Coronary artery (tissue), 2 donors: Measurements from ENCODE around the gene RPGRIP1.

Experiments used
- DNase-seq: peaks from one replicate; pipeline ENCODE4 v3.0.0-alpha.2; 2017; ENCODE audit warnings: low spot score
- H3K27ac ChIP-seq, 2 donors: fragments of 200-600 bp; sonication (generic); one replicate each; pipeline ENCODE4 v1.5.1; 2016 to 2019
- H3K4me3 ChIP-seq: fragments of 200-600 bp; sonication (generic); 2 replicates; pipeline ENCODE4 v1.5.1; 2016; ENCODE audit warnings: mild to moderate bottlenecking, moderate library complexity
- TF ChIP-seq, protein P1 (sequence below): fragments of 200-600 bp; sonication (generic); IDR thresholded peaks from one replicate; pipeline ENCODE4 v1.5.1; 2019; ENCODE audit warnings: antibody characterized with exemption

Gene RPGRIP1

DNA sequence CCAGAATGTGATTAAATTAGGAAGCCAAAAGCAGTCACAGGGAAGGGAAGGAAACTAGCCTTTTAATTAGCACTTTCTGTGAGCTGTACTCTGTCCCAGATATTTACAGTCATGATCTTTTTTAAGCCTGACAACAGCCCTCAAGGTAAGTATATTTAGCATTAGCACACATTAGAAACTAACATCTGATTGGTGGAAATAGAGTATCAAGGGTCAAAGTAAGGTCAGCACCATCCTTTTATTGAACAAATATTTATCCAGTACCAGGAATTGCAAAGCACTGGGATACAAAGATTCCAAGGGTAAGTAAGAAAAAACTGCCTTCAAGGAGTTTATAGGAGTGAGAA, 28.2 kb downstream of the RPGRIP1 start:
- H3K4me3 ChIP-seq, result peak overlapping the region; percentile 52
- no peak for DNase-seq
- TF ChIP-seq, protein P1, sequence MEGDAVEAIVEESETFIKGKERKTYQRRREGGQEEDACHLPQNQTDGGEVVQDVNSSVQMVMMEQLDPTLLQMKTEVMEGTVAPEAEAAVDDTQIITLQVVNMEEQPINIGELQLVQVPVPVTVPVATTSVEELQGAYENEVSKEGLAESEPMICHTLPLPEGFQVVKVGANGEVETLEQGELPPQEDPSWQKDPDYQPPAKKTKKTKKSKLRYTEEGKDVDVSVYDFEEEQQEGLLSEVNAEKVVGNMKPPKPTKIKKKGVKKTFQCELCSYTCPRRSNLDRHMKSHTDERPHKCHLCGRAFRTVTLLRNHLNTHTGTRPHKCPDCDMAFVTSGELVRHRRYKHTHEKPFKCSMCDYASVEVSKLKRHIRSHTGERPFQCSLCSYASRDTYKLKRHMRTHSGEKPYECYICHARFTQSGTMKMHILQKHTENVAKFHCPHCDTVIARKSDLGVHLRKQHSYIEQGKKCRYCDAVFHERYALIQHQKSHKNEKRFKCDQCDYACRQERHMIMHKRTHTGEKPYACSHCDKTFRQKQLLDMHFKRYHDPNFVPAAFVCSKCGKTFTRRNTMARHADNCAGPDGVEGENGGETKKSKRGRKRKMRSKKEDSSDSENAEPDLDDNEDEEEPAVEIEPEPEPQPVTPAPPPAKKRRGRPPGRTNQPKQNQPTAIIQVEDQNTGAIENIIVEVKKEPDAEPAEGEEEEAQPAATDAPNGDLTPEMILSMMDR, result no peak
- H3K27ac ChIP-seq, result no peak overlapping the region

DNA sequence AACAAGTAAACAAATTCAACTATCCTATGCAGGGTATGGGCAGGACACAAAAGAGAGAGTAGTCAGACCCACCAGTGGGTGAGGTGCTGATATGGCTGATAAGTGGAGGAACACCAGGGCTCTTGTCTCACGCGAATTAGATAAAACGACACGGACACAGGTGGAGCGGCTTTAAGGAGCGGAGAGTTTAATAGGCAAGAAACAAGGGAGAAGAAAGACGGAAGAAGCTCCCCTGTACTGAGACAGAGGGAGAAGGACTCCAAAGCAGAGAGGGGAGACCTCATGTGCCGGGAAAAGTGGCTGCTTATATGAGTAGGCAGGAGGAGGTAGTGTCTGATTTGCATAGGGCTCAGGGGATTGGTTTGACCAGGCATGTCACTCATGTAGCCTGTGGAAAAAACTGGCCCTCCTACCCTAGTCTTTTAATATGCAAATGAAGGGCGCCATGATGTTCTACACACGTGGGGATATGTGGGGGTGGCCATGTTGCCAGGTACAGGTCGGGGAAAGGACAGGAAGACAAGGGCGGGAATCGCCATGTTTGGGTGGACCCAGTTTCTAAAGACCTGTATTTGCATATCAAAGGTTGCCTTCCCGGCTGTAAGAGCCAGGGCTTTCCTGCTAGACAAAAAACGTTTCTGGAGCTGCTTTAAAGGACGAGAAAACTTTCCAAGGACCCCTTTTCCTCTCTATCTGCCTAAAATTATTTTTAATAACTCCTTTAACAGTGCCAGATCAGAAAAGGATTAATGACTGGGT, 28.8 kb downstream of the RPGRIP1 start:
- peak; percentile 74 for DNase-seq
- TF ChIP-seq, protein P1, result no peak
- no peak overlapping the region for H3K27ac ChIP-seq
- peak overlapping the region; percentile 52 for H3K4me3 ChIP-seq

- TF ChIP-seq, protein P1, result no peak
- peak overlapping the region; percentile 52 for H3K4me3 ChIP-seq
- no peak for DNase-seq
- H3K27ac ChIP-seq, result no peak overlapping the region
Observed at GRCh38 chr14:21309238-21309636, 29.4 kb downstream of the RPGRIP1 start.

DNA sequence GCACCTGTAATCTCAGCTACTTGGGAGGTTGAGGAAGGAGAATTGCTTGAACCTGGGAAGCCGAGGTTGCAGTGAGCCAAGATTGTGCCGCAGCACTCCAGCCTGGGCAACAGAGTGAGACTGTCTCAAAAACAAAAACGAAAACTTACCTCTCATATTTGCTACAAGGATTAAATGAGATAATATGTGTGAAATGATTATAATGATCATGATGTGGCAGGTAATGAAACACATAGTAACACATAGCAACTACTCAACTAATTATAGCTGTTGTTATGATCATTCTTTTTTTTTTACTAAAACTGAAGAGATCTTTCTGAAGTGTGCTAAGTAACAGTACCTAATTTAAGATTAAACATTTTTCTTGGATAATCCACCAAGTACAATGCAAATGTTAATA, 30.1 kb downstream of the RPGRIP1 start:
- DNase-seq, result no peak
- TF ChIP-seq, protein P1, result no peak
- no peak overlapping the region for H3K4me3 ChIP-seq
- H3K27ac ChIP-seq, result no peak overlapping the region

GRCh38 chr14:21311614-21312013, 31.7 kb downstream of the RPGRIP1 start:
- no peak overlapping the region for H3K27ac ChIP-seq
- TF ChIP-seq, protein P1, result no peak
- DNase-seq, result no peak
- no peak overlapping the region for H3K4me3 ChIP-seq

GRCh38 chr14:21313512-21313911, 33.6 kb downstream of the RPGRIP1 start:
- TF ChIP-seq, protein P1, result no peak
- Histone ChIP-seq H3K4me3 (no peak overlapping the region), H3K27ac (no peak overlapping the region)
- no peak for DNase-seq

GRCh38 chr14:21317398-21317797, 37.5 kb downstream of the RPGRIP1 start:
- TF ChIP-seq, protein P1, result no peak
- Histone ChIP-seq H3K4me3 (no peak overlapping the region), H3K27ac (no peak overlapping the region)
- no peak for DNase-seq
